NOMO-1 treated with dmso at 0.1 percent for 144 hours (cell line): Measurements from ENCODE around the gene TLX1.

Experiments
- DNase-seq: peaks from one replicate; lab custom pipeline; 2025; ENCODE audit not compliant: unreplicated experiment; lab: John Stamatoyannopoulos, UW

TLX1 gene

DNA sequence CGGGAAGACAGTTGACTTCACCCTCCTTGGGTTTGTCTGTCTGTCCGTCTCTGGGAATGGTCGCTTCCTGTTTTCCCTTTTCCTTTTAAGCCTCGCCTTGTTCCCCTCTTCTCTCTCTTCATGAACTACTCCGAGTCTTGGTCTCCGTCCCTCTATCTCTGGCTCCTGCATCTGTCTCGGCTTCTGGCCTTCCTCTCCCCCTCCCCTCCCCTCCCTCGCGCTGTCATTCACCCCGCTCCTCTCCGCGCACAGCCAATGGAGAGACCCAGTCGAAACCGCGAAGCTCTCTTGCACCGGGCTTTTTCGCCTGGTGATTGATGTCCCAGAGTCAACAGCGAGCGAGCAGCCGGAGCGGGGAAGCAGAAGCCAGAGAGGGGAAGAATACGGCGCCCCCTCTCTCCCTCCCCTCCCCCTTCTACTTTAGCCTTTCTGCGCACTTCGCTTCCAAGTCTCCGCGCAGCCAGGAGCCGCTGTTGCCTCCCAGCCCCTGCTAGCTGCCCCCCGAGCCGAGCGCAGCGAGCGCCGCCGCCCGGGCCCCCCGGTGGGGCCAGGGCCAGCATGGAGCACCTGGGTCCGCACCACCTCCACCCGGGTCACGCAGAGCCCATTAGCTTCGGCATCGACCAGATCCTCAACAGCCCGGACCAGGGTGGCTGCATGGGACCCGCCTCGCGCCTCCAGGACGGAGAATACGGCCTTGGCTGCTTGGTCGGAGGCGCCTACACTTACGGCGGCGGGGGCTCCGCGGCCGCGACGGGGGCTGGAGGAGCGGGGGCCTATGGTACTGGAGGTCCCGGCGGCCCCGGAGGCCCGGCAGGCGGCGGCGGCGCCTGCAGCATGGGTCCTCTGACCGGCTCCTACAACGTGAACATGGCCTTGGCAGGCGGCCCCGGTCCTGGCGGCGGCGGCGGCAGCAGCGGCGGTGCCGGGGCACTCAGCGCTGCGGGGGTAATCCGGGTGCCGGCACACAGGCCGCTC, at the start of gene TLX1:
TLX1 (plus strand) TSS at position 317 of the 978 bp plus-strand sequence; CDS start at position 559, 242 bp downstream.
- no peak for DNase-seq

GRCh38 chr10:101085846-101086245, 45.3 kb upstream of the TLX1 start:
- no peak for DNase-seq

- DNase-seq = no peak
These were observed 43.7 kb upstream of the TLX1 start for GRCh38 chr10:101087376-101087775.

DNA sequence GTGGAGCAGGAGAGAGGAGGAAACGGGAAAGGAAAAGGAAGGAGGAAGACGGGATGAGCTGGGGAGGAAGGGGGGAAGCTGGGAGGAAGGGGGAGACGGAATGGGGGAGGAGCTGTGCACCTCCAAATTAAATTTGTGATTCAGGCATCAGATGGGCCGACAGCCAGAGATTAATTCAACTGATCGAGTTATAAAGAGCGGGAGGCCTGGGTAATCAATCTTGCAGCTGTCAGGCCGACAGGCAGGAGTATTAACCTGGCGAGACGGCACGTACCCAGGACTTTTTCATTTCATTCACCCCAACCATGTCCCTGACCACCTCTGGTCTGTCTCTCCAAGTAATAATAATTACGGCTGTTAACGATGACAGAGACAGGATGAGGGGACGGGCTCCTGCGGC, 43.1 kb upstream of the TLX1 start:
- no peak for DNase-seq

GRCh38 chr10:101089520-101090299, 41.4 kb upstream of the TLX1 start:
- no peak for DNase-seq

DNA sequence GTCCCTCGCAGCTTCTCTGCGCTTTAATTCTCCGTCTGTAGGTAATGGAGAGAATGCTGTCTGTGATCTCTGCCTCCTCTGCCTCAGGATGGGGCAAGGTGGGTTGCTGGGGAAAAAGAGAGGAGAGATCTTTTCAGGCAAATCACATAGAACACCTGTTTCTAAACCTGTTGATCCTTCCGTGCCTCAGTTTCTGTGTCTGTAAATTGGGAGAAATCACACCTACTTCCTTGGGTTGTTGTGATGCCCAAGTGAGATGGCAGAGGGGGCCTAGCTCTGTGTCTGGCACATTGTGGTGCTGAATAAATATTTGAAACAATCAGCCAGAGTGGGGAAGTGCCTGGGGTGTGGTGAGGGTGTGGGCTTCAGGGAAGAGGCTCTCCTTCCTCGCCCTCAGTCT, 40.5 kb upstream of the TLX1 start:
- DNase-seq = no peak

DNA sequence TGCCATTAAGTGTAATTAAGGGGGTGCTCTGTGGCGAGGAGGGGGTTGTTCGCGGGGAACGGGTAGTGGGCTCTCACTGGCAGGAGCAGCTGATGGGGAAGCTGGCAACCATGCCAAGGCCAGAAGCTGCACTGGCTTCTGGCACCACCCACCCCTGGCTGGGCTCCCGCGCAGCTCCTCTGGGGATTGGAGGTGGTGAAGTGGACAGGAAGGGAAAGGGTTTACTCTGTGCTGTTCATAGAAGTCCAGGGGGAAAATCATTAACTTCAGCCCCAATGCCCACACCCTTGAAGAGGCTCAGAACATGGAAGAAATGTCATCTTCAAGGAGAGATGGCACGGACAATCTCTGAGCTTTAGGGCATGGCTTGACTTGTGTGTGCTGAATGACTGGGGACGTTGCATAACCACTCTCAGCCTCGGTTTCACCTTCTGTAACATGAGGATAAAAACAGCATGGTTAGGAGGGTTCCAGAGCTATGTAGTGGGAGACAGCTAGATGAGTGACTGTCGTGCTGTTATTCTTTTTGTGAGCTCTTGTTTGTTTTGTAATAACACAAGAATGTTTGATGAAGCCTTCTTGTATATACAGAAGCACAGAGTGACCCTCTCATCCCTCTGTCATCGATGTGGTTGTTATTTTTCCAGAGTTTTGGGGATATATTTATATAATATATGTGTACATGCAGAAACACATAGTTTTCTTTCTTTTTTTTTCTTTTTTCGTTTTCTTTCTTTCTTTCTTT, 39.4 kb upstream of the TLX1 start:
- DNase-seq = no peak

DNA sequence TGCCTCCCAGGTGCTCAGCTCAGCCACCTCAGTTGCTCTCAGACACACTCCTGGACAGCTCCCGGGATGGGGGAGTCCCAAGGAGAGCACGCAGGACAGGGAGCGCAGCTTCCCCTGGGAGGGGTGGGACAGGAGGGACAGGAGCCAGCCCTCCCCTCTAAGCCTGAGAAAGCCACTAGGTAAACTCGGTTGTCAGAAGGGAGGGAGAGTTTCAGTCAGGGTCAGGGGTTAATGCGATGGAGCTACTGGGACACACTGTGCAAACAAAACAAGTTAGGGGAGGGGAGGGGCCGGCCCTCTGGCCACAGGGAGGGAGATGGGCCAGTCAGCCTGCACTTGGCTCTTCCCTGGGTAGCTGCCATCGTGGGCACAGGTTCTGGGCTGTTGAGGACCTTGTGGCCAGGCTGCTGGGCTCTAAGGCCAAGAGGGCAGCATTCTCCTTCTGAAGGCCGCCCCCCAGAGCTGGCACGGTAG, 38.2 kb upstream of the TLX1 start:
- DNase-seq = no peak

- DNase-seq = no peak
These were observed 36.8 kb upstream of the TLX1 start for GRCh38 chr10:101094121-101094879.

DNA sequence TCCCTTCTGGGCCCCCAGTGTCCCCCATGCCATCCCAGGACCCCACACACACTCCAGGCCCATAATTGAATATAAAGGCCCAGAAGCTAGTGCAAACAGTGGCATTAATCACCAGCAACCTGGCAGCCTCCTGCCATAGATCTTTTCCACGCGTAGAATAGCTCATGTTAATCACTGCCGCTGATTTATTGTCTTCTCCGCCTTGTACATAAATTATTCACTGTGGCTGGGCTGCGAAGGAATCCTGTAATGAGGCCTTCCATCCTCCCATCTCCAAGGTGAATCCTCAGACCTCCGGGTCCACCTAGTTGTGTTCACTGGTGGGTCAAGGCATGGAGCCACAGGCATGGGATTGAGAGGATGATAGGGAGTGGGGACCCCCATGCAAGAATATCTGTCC, 36.1 kb upstream of the TLX1 start:
- DNase-seq = no peak

GRCh38 chr10:101095550-101096213, 35.4 kb upstream of the TLX1 start:
- no peak for DNase-seq

- no peak for DNase-seq
These were observed 34.7 kb upstream of the TLX1 start for GRCh38 chr10:101096378-101096777.

GRCh38 chr10:101097881-101098280, 33.2 kb upstream of the TLX1 start:
- DNase-seq = no peak

DNA sequence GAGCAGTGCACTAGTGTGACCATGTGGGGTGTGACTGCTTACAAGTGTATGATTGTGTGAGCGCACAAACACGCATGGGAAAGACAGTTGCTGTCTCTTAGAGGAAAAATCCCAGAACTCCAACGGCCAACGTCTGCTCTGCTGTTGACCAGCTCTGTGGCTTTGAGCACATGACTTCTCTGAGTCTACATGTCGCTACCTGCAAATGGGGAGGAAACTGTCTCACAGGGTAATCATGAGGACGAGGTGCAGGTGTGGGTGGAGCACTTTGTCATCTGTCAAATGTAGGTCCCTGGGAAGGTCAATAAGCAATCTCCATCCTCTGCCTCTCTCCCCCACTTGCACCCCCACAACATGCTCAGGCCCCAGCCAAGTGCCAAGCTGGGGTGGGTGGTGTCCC, 31.2 kb upstream of the TLX1 start:
- DNase-seq = no peak

DNA sequence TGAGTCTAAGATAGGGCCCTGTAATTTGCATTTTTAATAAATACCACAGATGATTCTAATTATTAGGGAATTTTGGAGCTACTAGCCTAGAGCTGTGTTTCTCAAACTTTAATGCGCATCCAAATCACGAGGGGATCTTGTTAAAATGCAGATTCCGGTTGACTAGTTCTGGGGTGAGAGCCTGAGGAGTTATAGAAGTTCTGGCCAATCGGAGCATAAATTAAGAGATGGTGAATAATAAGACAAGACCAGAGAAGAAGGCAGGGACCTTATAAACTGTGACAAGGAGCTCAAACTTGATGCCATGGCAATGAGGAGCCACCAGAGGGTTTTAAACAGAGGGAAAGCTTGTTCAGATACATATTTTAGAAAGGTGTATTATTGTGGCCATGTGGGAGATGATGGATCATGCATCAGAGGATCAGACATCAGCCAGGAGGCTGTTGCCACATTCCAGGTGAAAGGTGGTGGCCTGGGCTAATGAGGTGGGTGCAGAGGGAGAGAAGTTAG, 29.7 kb upstream of the TLX1 start:
- DNase-seq = no peak

GRCh38 chr10:101103430-101103829, 27.7 kb upstream of the TLX1 start:
- no peak for DNase-seq

DNA sequence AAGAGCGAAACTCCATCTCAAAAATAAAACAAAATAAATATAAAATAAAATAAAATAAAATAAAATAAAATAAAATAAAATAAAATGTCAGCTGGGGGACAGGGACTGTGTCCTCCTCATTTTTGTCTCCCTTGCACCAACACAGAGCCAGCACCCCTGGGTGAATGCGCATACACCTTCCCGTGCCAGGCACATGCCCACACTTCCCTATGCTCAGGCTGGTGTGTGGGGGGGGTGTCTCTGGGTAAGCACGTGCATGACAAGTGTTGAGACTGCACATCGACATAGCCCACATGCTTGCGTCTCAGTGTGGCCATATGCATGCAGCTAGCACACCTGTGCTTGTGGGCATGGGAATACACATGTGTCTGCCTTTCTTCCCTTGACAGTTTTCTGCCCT, 24.7 kb upstream of the TLX1 start:
- DNase-seq = no peak

- DNase-seq = no peak
These were observed 23.3 kb upstream of the TLX1 start for GRCh38 chr10:101107771-101108170.

DNA sequence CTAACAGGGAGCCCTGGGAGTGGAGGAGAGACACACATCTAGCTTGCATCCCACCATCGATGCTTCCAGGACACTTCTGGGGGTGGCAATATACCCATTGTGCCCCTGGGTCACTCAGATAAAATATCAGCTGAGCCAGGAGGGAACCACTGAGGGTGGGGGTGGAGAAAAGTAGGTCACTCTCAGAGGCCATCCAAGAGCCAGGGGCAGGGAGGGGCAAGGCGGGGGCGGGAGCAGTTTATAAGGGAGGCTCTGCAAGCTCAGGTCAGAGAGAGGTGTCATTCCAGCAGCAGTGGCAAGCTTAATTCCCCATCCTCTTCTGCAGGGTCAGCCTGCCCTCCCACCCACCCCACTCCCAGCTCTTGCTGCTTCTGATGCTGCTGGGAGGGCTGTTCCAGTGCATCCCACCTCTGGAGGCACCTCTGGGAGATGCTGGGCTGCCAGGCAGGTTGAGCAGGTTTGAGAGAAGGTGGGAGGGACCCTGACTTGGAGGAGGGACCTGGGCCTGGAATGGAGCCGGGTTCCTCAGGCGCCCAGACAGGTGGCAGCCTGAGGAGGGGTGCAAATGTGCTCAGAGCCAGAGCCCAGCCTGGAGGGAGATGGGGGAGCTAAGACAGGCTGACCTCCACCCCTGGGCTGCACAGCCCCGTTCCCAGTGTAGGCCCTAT, 20.1 kb upstream of the TLX1 start:
- no peak for DNase-seq
